Vagina (tissue), 2 donors: ENCODE measurements around the gene CSK.

ENCODE experiments used
- CTCF ChIP-seq, 3 experiments: fragments of 450-650 bp in 2 of 3; fragments of 200-600 bp in 1 of 3; sonication (generic) in 1 of 3; IDR thresholded peaks; one replicate each; pipeline ENCODE4 v1.5.1; 2017 to 2019; ENCODE audit warnings: antibody characterized with exemption in 3 of 3, mild to moderate bottlenecking in 2 of 3, moderate library complexity in 2 of 3
- POLR2A ChIP-seq, 2 donors: fragments of 450-650 bp; IDR thresholded peaks; one replicate each; pipeline ENCODE4 v1.6.1; 2017; ENCODE audit warnings: antibody characterized with exemption in 2 of 2, mild to moderate bottlenecking in 2 of 2, moderate library complexity in 2 of 2

- TF ChIP-seq CTCF (IDR thresholded peaks at IDR 0.05) (no peak), POLR2A (IDR thresholded peaks at IDR 0.05) (no peak)
Observed at GRCh38 chr15:74742422-74742821, 39.5 kb upstream of the CSK start.
